Measurements from ENCODE around the gene ULBP2.
"Not testable (repeated sequence)": the region's sequence is repeated elsewhere in the genome, so short reads cannot be mapped to it uniquely, and the experiment has no call there.

ULBP2 gene

GRCh38 chr6:149933036-149933435, 8.8 kb upstream of the ULBP2 start:
- Histone ChIP-seq H3K36me3 (ENCODE audit: control insufficient read depth, insufficient read depth, low read length) (no peaks in the 10 kb centered on the region), H3K9ac (ENCODE audit: low read length) (no peak overlapping the region), H3K4me1 (ENCODE audit: control insufficient read depth, insufficient read depth, low read length) (no peaks in the 10 kb centered on the region), H3K27me3 (ENCODE audit: control insufficient read depth, insufficient read depth, low read length) (peaks cover 89% of the 10 kb centered on the region), H3K27ac (ENCODE audit: low read depth, low read length) (no peak overlapping the region), H3K9me3 (ENCODE audit: control insufficient read depth, insufficient read depth, low read depth, low read length) (no peaks in the 10 kb centered on the region), H3K4me3 (ENCODE audit: low read depth, low read length) (no peak overlapping the region)

GRCh38 chr6:149933461-149933860, 8.4 kb upstream of the ULBP2 start:
- H3K27me3 ChIP-seq (ENCODE audit: control insufficient read depth, insufficient read depth, low read length) = peaks cover 93% of the 10 kb centered on the region
- H3K27ac ChIP-seq (ENCODE audit: low read depth, low read length) = no peak overlapping the region
- no peaks in the 10 kb centered on the region for H3K36me3 ChIP-seq (ENCODE audit: control insufficient read depth, insufficient read depth, low read length)
- 0 out of 2 replicates have a peak, but pooled peaks cover 2% of the 10 kb centered on the region for H3K4me1 ChIP-seq (ENCODE audit: control insufficient read depth, insufficient read depth, low read length)
- no peak overlapping the region for H3K9ac ChIP-seq (ENCODE audit: low read length)
- no peak overlapping the region for H3K4me3 ChIP-seq (ENCODE audit: low read depth, low read length)
- no peaks in the 10 kb centered on the region for H3K9me3 ChIP-seq (ENCODE audit: control insufficient read depth, insufficient read depth, low read depth, low read length)

GRCh38 chr6:149934249-149935156, 7.3 kb upstream of the ULBP2 start:
- H3K4me3 ChIP-seq (ENCODE audit: low read depth, low read length) = no peak overlapping the region
- H3K9ac ChIP-seq (ENCODE audit: low read length) = no peak overlapping the region

GRCh38 chr6:149935246-149935645, 6.6 kb upstream of the ULBP2 start:
- Histone ChIP-seq H3K27ac (ENCODE audit: low read depth, low read length) (no peak overlapping the region), H3K9ac (ENCODE audit: low read length) (no peak overlapping the region), H3K9me3 (ENCODE audit: control insufficient read depth, insufficient read depth, low read depth, low read length) (no peaks in the 10 kb centered on the region), H3K4me3 (ENCODE audit: low read depth, low read length) (no peak overlapping the region), H3K27me3 (ENCODE audit: control insufficient read depth, insufficient read depth, low read length) (peaks cover 95% of the 10 kb centered on the region), H3K36me3 (ENCODE audit: control insufficient read depth, insufficient read depth, low read length) (no peaks in the 10 kb centered on the region), H3K4me1 (ENCODE audit: control insufficient read depth, insufficient read depth, low read length) (0 out of 2 replicates have a peak, but pooled peaks cover 4% of the 10 kb centered on the region)

More at GRCh38 chr6:149934249-149935156, 7.3 kb upstream of the ULBP2 start:
- H3K36me3 ChIP-seq (ENCODE audit: control insufficient read depth, insufficient read depth, low read length) = no peaks in the 10 kb centered on the region
- H3K4me1 ChIP-seq (ENCODE audit: control insufficient read depth, insufficient read depth, low read length) = 0 out of 2 replicates have a peak, but pooled peaks cover 4% of the 10 kb centered on the region
- H3K27me3 ChIP-seq (ENCODE audit: control insufficient read depth, insufficient read depth, low read length) = peaks cover 95% of the 10 kb centered on the region
- no peak overlapping the region for H3K27ac ChIP-seq (ENCODE audit: low read depth, low read length)
- H3K9me3 ChIP-seq (ENCODE audit: control insufficient read depth, insufficient read depth, low read depth, low read length) = no peaks in the 10 kb centered on the region

GRCh38 chr6:149935668-149936067, 6.1 kb upstream of the ULBP2 start:
- 0 out of 2 replicates have a peak, but pooled peaks cover 4% of the 10 kb centered on the region for H3K4me1 ChIP-seq (ENCODE audit: control insufficient read depth, insufficient read depth, low read length)
- no peaks in the 10 kb centered on the region for H3K36me3 ChIP-seq (ENCODE audit: control insufficient read depth, insufficient read depth, low read length)
- H3K4me3 ChIP-seq (ENCODE audit: low read depth, low read length) = no peak overlapping the region
- no peaks in the 10 kb centered on the region for H3K9me3 ChIP-seq (ENCODE audit: control insufficient read depth, insufficient read depth, low read depth, low read length)
- peaks cover 95% of the 10 kb centered on the region for H3K27me3 ChIP-seq (ENCODE audit: control insufficient read depth, insufficient read depth, low read length)
- no peak overlapping the region for H3K9ac ChIP-seq (ENCODE audit: low read length)
- H3K27ac ChIP-seq (ENCODE audit: low read depth, low read length) = no peak overlapping the region

GRCh38 chr6:149936743-149937142, 5.1 kb upstream of the ULBP2 start:
- H3K27ac ChIP-seq (ENCODE audit: low read depth, low read length) = no peak overlapping the region
- no peaks in the 10 kb centered on the region for H3K9me3 ChIP-seq (ENCODE audit: control insufficient read depth, insufficient read depth, low read depth, low read length)
- no peaks in the 10 kb centered on the region for H3K36me3 ChIP-seq (ENCODE audit: control insufficient read depth, insufficient read depth, low read length)
- peaks cover 95% of the 10 kb centered on the region for H3K27me3 ChIP-seq (ENCODE audit: control insufficient read depth, insufficient read depth, low read length)
- H3K4me3 ChIP-seq (ENCODE audit: low read depth, low read length) = no peak overlapping the region
- H3K9ac ChIP-seq (ENCODE audit: low read length) = no peak overlapping the region
- H3K4me1 ChIP-seq (ENCODE audit: control insufficient read depth, insufficient read depth, low read length) = 0 out of 2 replicates have a peak, but pooled peaks cover 4% of the 10 kb centered on the region

GRCh38 chr6:149938013-149938570, 3.7 kb upstream of the ULBP2 start:
- H3K9ac ChIP-seq (ENCODE audit: low read length); H3K9me3 ChIP-seq (ENCODE audit: control insufficient read depth, insufficient read depth, low read depth, low read length); H3K27ac ChIP-seq (ENCODE audit: low read depth, low read length); H3K36me3 ChIP-seq (ENCODE audit: control insufficient read depth, insufficient read depth, low read length); H3K4me1 ChIP-seq (ENCODE audit: control insufficient read depth, insufficient read depth, low read length): not testable (repeated sequence)
- H3K4me3 ChIP-seq (ENCODE audit: low read depth, low read length) = peak overlapping the region; percentile 54
- H3K27me3 ChIP-seq (ENCODE audit: control insufficient read depth, insufficient read depth, low read length) = peaks cover 99% of the 10 kb centered on the region

- Histone ChIP-seq H3K4me1 (ENCODE audit: control insufficient read depth, insufficient read depth, low read length) (0 out of 2 replicates have a peak, but pooled peaks cover 4% of the 10 kb centered on the region), H3K4me3 (ENCODE audit: low read depth, low read length) (peak overlapping the region; percentile 54)
Measured at GRCh38 chr6:149938571-149939355, 3.1 kb upstream of the ULBP2 start.

GRCh38 chr6:149939356-149939648, 2.5 kb upstream of the ULBP2 start:
- 0 out of 2 replicates have a peak, but pooled peaks cover 4% of the 10 kb centered on the region for H3K4me1 ChIP-seq (ENCODE audit: control insufficient read depth, insufficient read depth, low read length)
- H3K9ac ChIP-seq (ENCODE audit: low read length) = no peak overlapping the region
- H3K27ac ChIP-seq (ENCODE audit: low read depth, low read length) = no peak overlapping the region
- H3K9me3 ChIP-seq (ENCODE audit: control insufficient read depth, insufficient read depth, low read depth, low read length) = no peaks in the 10 kb centered on the region
- H3K27me3 ChIP-seq (ENCODE audit: control insufficient read depth, insufficient read depth, low read length) = peaks cover 98% of the 10 kb centered on the region
- H3K4me3 ChIP-seq (ENCODE audit: low read depth, low read length) = no peak overlapping the region
- H3K36me3 ChIP-seq (ENCODE audit: control insufficient read depth, insufficient read depth, low read length) = no peaks in the 10 kb centered on the region

More at GRCh38 chr6:149938571-149939355, 3.1 kb upstream of the ULBP2 start:
- Histone ChIP-seq H3K9ac (ENCODE audit: low read length) (no peak overlapping the region), H3K27me3 (ENCODE audit: control insufficient read depth, insufficient read depth, low read length) (peaks cover 99% of the 10 kb centered on the region), H3K36me3 (ENCODE audit: control insufficient read depth, insufficient read depth, low read length) (no peaks in the 10 kb centered on the region), H3K27ac (ENCODE audit: low read depth, low read length) (no peak overlapping the region), H3K9me3 (ENCODE audit: control insufficient read depth, insufficient read depth, low read depth, low read length) (no peaks in the 10 kb centered on the region)

- H3K4me3 ChIP-seq (ENCODE audit: low read depth, low read length) = no peak overlapping the region
- H3K36me3 ChIP-seq (ENCODE audit: control insufficient read depth, insufficient read depth, low read length) = no peaks in the 10 kb centered on the region
- no peaks in the 10 kb centered on the region for H3K9me3 ChIP-seq (ENCODE audit: control insufficient read depth, insufficient read depth, low read depth, low read length)
- 0 out of 2 replicates have a peak, but pooled peaks cover 4% of the 10 kb centered on the region for H3K4me1 ChIP-seq (ENCODE audit: control insufficient read depth, insufficient read depth, low read length)
- H3K27ac ChIP-seq (ENCODE audit: low read depth, low read length) = no peak overlapping the region
- H3K27me3 ChIP-seq (ENCODE audit: control insufficient read depth, insufficient read depth, low read length) = peaks cover 95% of the 10 kb centered on the region
- no peak overlapping the region for H3K9ac ChIP-seq (ENCODE audit: low read length)
Measured at GRCh38 chr6:149939909-149940671, 1.7 kb upstream of the ULBP2 start.
